ENCODE measurements around the gene NOPCHAP1.

NOPCHAP1 gene

GRCh38 chr12:105025890-105026289 lies 39.8 kb downstream of the NOPCHAP1 start:
- no peak for DNase-seq

DNA sequence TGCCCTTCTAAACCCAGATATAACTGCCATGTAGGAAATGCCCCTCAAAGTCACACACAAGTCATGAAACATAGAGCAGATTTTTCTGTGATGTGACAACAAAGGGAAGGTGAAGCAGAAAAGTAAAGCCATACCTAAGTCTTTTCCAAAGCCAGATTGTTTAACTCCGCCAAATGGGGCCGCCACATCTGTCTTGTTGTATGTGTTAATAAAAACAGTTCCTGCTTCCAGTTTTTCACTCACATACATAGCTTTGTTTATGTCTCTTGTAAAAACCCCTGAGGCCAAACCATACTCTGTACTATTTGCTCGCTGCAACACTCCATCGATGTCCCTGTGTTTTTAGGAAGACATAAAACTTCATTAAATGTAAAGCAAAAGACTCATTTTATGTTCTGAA lies 40.3 kb downstream of the NOPCHAP1 start:
- DNase-seq: no peak

- DNase-seq: no peak
Observed at GRCh38 chr12:105030820-105031807, 45.0 kb downstream of the NOPCHAP1 start.

- DNase-seq: no peak
Observed at GRCh38 chr12:105032703-105033357, 46.7 kb downstream of the NOPCHAP1 start.

DNA sequence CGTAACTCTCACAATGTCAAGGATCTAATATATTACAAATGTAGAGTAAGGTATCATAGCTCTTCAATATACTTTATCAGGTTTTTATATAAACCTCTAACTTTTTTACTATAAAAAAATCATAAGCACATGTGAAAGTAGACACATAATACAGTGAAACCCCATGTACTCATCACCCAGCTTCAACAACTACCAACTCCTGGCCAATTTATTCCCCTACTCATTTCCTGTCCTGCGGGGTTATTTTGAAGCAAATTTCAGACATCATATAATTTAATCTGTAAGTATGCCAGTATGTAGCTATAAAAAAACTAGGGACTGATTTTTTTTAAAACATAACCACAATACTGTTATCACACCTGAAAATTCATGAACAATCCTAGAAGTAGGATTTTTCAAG lies 47.7 kb downstream of the NOPCHAP1 start:
- no peak for DNase-seq
